ENCODE results near the gene SC5D. TPM values are rescaled to one million over a fixed set of nuclear protein-coding genes. Genes with fewer than 3 reads are reported as not detected.

The SC5D gene
- polyA plus RNA-seq, 1 experiment = 62.7 TPM

DNA sequence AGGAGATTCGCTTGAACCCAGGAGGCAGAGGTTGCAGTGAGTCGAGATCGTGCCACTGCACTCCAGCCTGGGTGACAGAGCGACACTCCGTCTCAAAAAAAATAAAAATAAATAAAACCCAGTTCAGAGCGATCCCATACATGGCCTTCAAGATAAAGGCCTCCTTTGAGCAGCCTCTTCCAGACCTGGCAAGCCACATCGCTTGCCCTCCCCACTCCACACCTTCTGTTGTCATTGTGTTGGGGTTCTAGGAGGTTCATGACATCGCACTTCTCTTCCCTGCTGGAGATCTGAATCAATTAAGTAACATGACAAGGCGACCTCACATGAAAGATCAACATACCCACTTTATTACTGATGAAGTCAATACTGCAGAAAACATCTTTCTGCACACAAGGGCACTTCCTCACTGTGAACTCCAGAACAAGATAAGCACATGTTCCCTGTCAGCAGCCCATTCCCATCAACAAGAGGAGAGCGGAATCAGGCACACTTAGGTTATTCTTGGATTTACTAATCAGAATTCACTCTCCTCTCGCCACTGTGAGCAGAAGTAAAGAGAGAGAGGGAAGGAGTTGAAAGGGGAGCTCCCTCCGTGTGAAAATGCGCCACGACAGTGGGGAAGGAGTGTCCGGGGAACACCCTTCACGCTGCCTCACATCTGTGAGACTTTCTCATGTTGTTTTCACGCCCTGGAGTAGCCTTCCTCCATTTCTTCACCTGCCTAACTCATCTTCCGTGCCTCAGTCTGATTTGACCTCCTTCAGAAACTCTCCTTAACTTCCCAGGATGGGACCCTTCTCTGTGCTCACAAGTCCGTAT lies 38.3 kb downstream of the SC5D start:
- Histone ChIP-seq H3K27ac (ENCODE audit: low read depth, low read length) (no peak overlapping the region), H3K27me3 (ENCODE audit: control insufficient read depth, insufficient read depth, low read length) (peaks cover 13% of the 10 kb centered on the region), H3K9me3 (ENCODE audit: control insufficient read depth, insufficient read depth, low read length) (no peaks in the 10 kb centered on the region), H3K4me3 (ENCODE audit: low read depth, low read length) (no peak overlapping the region)
- no peak for DNase-seq (ENCODE audit: low read depth, low spot score)
- ChIA-PET POLR2A (no interaction called here), CTCF (no interaction called here)
- TF ChIP-seq, protein P1, sequence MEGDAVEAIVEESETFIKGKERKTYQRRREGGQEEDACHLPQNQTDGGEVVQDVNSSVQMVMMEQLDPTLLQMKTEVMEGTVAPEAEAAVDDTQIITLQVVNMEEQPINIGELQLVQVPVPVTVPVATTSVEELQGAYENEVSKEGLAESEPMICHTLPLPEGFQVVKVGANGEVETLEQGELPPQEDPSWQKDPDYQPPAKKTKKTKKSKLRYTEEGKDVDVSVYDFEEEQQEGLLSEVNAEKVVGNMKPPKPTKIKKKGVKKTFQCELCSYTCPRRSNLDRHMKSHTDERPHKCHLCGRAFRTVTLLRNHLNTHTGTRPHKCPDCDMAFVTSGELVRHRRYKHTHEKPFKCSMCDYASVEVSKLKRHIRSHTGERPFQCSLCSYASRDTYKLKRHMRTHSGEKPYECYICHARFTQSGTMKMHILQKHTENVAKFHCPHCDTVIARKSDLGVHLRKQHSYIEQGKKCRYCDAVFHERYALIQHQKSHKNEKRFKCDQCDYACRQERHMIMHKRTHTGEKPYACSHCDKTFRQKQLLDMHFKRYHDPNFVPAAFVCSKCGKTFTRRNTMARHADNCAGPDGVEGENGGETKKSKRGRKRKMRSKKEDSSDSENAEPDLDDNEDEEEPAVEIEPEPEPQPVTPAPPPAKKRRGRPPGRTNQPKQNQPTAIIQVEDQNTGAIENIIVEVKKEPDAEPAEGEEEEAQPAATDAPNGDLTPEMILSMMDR (IDR thresholded peaks at IDR 0.05; ENCODE audit: low read depth, low read length) = no peak

DNA sequence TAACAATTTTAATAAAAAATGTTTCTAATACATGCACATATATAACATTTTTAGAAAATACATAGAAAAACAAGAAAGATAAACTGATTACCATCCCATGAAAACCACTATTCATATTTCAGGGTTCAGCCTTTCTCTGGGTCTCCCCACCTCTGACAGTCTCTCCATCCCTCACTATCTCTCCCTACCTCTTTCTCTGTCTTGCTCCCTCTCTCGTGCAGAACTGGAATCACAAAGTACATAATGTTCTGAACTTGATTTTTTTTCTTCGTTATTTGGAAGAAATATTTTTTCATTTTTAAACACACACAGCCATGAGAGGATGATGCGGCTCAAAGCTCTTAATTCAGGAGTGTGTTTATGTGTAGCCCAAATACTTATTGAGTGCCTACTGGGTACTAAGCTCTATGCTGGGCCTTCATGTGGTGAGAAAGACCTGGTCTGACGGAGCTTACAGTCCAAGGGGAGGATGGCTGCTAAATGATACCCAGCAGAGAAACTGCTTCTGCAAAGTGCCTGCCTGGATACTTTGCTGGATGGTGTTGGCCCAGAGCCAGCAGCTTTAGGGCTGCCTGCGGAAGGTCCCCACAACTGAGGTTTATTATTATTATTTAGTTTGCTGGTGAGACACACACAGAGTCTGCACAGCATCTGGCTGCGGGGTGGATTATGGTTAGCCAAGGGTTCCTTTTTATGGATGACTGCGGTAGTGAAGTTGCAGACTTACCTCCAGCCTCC lies 42.6 kb downstream of the SC5D start:
- CTCF ChIA-PET = interaction anchor here (0.7 to 0.8 kb wide), 2 partner anchors 78 to 223 kb away, joined by 4 read pairs; no protein-coding TSS in a partner anchor

GRCh38 chr11:121336279-121336937 lies 43.8 kb downstream of the SC5D start:
- H3K9me3 ChIP-seq (ENCODE audit: control insufficient read depth, insufficient read depth, low read length) = no peaks in the 10 kb centered on the region
- no peak for DNase-seq (ENCODE audit: low read depth, low spot score)
- TF ChIP-seq, protein P1 (IDR thresholded peaks at IDR 0.05; ENCODE audit: low read depth, low read length) = no peak
- ChIA-PET POLR2A (no interaction called here), CTCF (no interaction called here)
- no peak overlapping the region for H3K27ac ChIP-seq (ENCODE audit: low read depth, low read length)
- H3K4me3 ChIP-seq (ENCODE audit: low read depth, low read length) = no peak overlapping the region
- H3K27me3 ChIP-seq (ENCODE audit: control insufficient read depth, insufficient read depth, low read length) = peaks cover 22% of the 10 kb centered on the region

More for the DNA sequence above, 42.6 kb downstream of the SC5D start:
- Histone ChIP-seq H3K27ac (ENCODE audit: low read depth, low read length) (no peak overlapping the region), H3K4me3 (ENCODE audit: low read depth, low read length) (no peak overlapping the region), H3K27me3 (ENCODE audit: control insufficient read depth, insufficient read depth, low read length) (peaks cover 24% of the 10 kb centered on the region), H3K9me3 (ENCODE audit: control insufficient read depth, insufficient read depth, low read length) (no peaks in the 10 kb centered on the region)
- POLR2A ChIA-PET = no interaction called here
- TF ChIP-seq, protein P1 (IDR thresholded peaks at IDR 0.05; ENCODE audit: low read depth, low read length) = peak; percentile 16; the same call in 1 of the 2 replicates
- DNase-seq (ENCODE audit: low read depth, low spot score) = no peak

GRCh38 chr11:121337078-121337477 lies 44.5 kb downstream of the SC5D start:
- Histone ChIP-seq H3K27ac (ENCODE audit: low read depth, low read length) (no peak overlapping the region), H3K27me3 (ENCODE audit: control insufficient read depth, insufficient read depth, low read length) (peaks cover 22% of the 10 kb centered on the region), H3K9me3 (ENCODE audit: control insufficient read depth, insufficient read depth, low read length) (no peaks in the 10 kb centered on the region), H3K4me3 (ENCODE audit: low read depth, low read length) (no peak overlapping the region)
- DNase-seq (ENCODE audit: low read depth, low spot score) = no peak
- ChIA-PET CTCF (no interaction called here), POLR2A (no interaction called here)
- TF ChIP-seq, protein P1 (IDR thresholded peaks at IDR 0.05; ENCODE audit: low read depth, low read length) = no peak

All from AG04450 (cell line).